ENCODE measurements around the gene GPC5. TPM values are rescaled to one million over a fixed set of nuclear protein-coding genes. Genes with fewer than 3 reads are reported as not detected.

Gene GPC5
- total RNA-seq, 2 experiments from 2014 or later, result 0.14 TPM; not detected in 1

DNA sequence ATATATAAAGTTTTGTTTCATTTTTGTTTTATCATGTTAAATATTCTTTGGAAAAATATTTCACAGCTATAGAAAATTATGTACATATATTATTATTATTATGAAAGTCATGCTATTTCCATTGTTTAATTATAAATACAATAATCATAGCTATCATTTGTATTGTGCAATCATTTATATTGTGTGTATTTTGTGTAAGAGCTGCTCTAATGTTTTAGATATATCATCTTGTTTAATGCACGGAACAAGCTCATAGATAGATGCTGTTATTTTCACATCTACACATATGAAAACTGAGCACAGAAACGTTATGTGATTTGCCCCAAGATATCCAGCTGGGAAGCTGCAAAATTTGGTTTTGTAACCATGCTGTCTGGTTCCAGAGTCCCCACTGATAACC is 111.6 kb downstream of the GPC5 start:
- POLR2A ChIA-PET, result no interaction called here
- Mint-ChIP-seq H3K9me3 (no peaks in the 10 kb centered on the region), H3K4me3 (no peak overlapping the region), H3K27me3 (peaks cover 2% of the 10 kb centered on the region), H3K36me3 (no peaks in the 10 kb centered on the region), H3K27ac (no peak overlapping the region), H3K4me1 (no peaks in the 10 kb centered on the region)
- no peak for ATAC-seq (ENCODE audit: low read depth)
- DNase-seq, result no peak

DNA sequence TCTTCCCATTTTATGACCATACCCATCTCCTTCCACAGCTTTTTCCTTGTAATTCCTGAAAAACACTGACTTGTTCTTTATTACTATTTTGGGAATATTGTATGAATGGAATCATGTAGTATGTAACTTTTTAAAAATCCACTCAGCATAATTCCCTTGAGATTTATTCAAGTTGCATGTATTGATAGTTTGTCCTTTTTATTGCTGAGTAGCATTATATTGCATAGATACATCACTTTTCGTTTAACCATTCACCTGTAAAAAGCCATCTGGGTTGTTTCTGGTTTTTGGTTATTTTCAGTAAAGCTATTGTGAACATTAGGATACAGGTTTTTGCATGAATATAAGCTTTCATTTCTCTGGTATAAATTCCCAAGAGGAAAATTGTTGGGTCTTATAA is 115.4 kb downstream of the GPC5 start:
- ATAC-seq (ENCODE audit: low read depth) (no peak), DNase-seq (no peak)
- Mint-ChIP-seq H3K36me3 (no peaks in the 10 kb centered on the region), H3K4me1 (no peaks in the 10 kb centered on the region), H3K27me3 (peaks cover 2% of the 10 kb centered on the region), H3K9me3 (no peaks in the 10 kb centered on the region), H3K27ac (no peak overlapping the region), H3K4me3 (no peak overlapping the region)
- POLR2A ChIA-PET, result no interaction called here

DNA sequence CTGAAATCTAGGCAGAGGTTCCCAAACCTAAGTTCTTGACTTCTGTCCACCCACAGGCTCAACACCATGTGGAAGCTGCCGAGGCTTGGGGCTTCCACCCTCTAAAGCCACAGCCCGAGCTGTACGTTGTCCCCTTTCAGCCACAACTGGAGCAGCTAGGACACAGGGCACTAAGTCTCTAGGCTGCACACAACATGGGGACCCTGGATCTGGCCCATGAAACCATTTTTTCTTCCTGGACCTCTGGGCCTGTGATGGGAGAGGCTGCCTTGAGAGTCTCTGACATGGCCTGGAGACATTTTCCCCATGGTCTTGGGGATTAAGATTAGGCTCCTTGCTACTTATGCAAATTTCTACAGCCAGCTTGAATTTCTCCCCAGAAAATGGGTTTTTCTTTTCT is 118.4 kb downstream of the GPC5 start:
- Mint-ChIP-seq H3K9me3 (no peaks in the 10 kb centered on the region), H3K4me3 (no peak overlapping the region), H3K4me1 (no peaks in the 10 kb centered on the region), H3K27me3 (peaks cover 4% of the 10 kb centered on the region), H3K36me3 (no peaks in the 10 kb centered on the region), H3K27ac (no peak overlapping the region)
- ATAC-seq (ENCODE audit: low read depth) (no peak), DNase-seq (no peak)
- POLR2A ChIA-PET, result no interaction called here

DNA sequence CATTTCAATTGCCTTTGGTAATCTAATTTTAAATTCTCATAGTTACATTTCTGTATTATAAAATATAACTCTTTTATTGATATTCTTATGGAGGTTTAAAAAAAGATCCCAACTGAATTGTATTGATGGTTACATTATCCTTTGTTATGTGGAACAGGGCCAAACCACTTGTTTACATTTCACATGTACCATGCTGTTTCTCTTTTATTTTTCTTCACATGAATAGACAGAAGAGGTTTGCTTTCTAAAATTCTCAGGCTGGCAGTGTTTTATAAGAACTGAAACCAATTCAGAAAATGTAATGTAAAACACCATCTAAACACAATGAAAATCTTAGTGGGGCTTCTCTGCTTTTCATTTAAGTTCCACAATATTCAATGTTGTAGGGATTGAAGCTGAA is 122.5 kb downstream of the GPC5 start:
- Mint-ChIP-seq H3K36me3 (no peaks in the 10 kb centered on the region), H3K27ac (no peak overlapping the region), H3K4me3 (no peak overlapping the region), H3K4me1 (no peaks in the 10 kb centered on the region), H3K27me3 (peaks cover 2% of the 10 kb centered on the region), H3K9me3 (no peaks in the 10 kb centered on the region)
- POLR2A ChIA-PET, result no interaction called here
- no peak for DNase-seq
- no peak for ATAC-seq (ENCODE audit: low read depth)

DNA sequence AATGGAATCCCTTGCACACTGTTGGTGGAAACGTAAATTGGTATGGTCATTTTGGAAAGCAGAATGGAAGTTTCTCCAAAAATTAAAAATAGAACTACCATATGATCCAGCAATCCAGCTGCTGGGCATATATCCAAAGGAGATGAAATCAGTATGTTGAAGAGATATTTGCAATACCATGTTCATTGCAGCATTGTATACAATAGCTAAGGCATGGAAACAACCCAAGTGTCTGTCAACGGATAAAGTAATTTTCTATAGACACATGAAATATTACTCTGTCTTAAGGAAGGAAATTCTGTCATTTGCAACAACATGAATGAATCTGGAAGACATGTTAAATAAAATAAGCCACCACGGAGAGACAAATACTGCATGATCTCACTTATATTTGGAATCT is 124.7 kb downstream of the GPC5 start:
- H3K9me3 Mint-ChIP-seq, result no peaks in the 10 kb centered on the region
- no peak overlapping the region for H3K4me3 Mint-ChIP-seq
- DNase-seq (no peak), ATAC-seq (ENCODE audit: low read depth) (no peak)
- no peaks in the 10 kb centered on the region for H3K36me3 Mint-ChIP-seq
- POLR2A ChIA-PET, result no interaction called here
- H3K27me3 Mint-ChIP-seq, result peaks cover 2% of the 10 kb centered on the region
- no peaks in the 10 kb centered on the region for H3K4me1 Mint-ChIP-seq
- no peak overlapping the region for H3K27ac Mint-ChIP-seq

DNA sequence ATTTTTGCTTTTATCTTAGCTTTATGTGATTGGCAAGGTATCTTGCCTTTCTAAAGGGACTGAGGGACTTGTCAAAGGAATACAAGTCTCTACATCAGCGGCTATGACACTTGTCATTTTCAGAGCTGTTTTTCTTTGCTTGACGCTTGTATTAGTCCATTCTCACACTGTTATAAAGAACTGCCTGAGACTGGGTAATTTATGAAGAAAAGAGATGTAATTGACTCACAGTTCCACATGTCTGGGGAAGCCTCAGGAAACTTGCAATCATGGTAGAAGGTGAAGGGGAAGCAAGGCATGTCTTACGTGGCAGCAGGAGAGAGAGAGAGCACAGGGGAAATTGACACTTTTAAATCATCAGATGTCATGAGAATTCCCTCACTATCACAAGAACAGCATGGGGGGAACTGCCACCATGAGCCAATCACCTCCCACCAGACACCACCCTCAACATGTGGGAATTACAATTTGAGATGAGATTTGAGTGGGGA is 128.2 kb downstream of the GPC5 start:
- no peaks in the 10 kb centered on the region for H3K9me3 Mint-ChIP-seq
- H3K4me3 Mint-ChIP-seq, result no peak overlapping the region
- H3K36me3 Mint-ChIP-seq, result no peaks in the 10 kb centered on the region
- no peak for ATAC-seq (ENCODE audit: low read depth)
- no peaks in the 10 kb centered on the region for H3K27me3 Mint-ChIP-seq
- DNase-seq, result no peak
- H3K4me1 Mint-ChIP-seq, result no peaks in the 10 kb centered on the region
- H3K27ac Mint-ChIP-seq, result no peak overlapping the region
- POLR2A ChIA-PET, result no interaction called here

DNA sequence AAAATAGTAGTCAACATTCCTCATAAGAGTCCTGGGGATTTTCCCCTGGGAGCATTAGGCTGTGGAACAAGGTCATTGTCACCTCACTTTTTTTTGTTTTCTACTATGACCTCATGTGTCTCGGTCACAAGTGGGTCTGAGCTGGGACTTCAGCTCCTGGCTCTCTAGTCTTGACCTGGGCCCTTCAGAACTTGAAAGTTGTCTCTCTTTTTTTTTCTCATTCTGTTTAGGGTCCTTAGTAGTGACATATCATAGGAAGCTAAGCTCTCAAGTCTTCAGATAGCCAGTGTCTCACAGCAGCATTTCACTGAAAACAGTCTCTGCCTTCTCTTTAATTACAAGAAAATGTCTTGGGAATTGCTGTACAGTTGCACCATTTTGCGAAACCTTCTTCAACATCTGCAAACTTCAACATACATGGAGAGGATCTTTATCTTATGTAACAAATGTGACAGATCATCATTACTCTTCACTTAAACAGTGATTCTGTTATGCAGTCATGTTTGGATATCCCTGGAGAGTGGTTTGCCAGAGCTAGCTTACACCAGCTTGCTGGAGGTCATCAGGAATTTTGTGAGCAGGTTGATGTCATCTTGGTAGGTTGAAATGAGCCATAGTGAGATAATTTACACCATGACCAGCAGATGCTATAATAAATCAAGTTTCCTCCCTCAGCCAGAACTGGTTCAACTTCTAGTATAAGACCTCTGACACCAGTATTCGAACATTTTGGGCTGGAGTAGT is 131.5 kb downstream of the GPC5 start:
- Mint-ChIP-seq H3K27me3 (no peaks in the 10 kb centered on the region), H3K36me3 (no peaks in the 10 kb centered on the region), H3K4me3 (no peak overlapping the region), H3K27ac (no peak overlapping the region), H3K9me3 (no peaks in the 10 kb centered on the region), H3K4me1 (no peaks in the 10 kb centered on the region)
- DNase-seq (no peak), ATAC-seq (ENCODE audit: low read depth) (no peak)
- POLR2A ChIA-PET, result no interaction called here

DNA sequence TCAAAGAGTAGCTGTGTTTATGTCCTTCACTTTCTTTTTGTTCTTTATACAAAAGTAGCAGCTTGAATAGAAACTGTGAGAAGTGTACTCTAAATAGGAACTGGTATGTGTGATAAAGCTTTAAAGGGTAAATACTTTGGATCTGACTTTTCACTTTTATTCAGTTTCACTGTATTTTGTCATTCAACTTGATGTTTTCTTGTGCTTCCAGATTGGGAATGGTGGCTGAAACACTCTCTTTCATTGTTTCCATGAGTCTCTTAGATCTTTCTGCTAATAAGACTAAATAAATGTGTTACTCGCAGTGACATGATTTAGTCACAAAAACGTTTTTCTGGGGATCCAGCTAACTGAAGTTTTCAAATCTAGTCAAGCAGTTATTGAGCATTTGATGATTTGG is 133.2 kb downstream of the GPC5 start:
- ATAC-seq (ENCODE audit: low read depth), result no peak
- no peaks in the 10 kb centered on the region for H3K36me3 Mint-ChIP-seq
- no peaks in the 10 kb centered on the region for H3K4me1 Mint-ChIP-seq
- no peaks in the 10 kb centered on the region for H3K27me3 Mint-ChIP-seq
- no peak overlapping the region for H3K4me3 Mint-ChIP-seq
- POLR2A ChIA-PET, result no interaction called here
- no peaks in the 10 kb centered on the region for H3K9me3 Mint-ChIP-seq
- H3K27ac Mint-ChIP-seq, result no peak overlapping the region
- no peak for DNase-seq

DNA sequence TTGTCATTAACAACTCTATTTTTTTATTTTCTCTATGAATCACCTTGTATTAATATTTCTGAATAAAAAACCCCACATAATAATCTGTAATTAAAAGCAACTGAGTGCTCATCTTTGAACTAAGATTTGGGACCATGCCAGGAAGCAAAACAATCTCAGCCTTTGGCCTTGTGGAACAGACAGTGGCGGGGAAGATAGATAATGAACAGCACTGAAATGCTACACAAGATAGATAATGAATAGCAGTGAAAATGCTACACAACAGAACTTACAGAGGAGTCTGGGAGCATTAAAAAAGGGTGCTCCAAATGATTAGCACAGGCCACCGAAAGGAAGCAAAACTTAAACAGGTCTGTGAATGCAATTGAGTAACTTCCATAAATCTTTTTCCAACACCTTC is 134.9 kb downstream of the GPC5 start:
- POLR2A ChIA-PET, result no interaction called here
- Mint-ChIP-seq H3K4me1 (no peaks in the 10 kb centered on the region), H3K4me3 (no peak overlapping the region), H3K9me3 (no peaks in the 10 kb centered on the region), H3K27me3 (no peaks in the 10 kb centered on the region), H3K36me3 (no peaks in the 10 kb centered on the region), H3K27ac (no peak overlapping the region)
- no peak for DNase-seq
- ATAC-seq (ENCODE audit: low read depth), result no peak

DNA sequence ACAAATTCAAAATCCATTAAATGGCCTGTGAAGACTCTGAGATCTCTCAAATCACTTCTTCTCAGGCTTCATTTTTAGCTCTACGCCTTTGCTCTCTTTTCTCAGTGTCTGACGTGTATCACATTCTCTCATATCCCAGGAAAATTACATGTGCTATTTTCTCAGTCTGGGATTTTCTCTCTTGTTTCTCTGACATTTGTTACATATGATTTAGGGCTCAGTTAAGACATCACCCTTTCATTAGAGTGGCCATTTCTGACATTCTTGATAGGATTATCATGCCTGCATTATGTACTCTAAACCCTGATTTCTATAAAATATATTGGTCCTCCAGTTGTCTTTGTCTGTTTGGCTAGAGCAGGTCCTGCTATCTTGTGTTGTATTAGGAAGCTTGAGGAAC is 136.6 kb downstream of the GPC5 start:
- Mint-ChIP-seq H3K4me3 (no peak overlapping the region), H3K4me1 (no peaks in the 10 kb centered on the region), H3K27me3 (no peaks in the 10 kb centered on the region), H3K27ac (no peak overlapping the region), H3K36me3 (no peaks in the 10 kb centered on the region), H3K9me3 (no peaks in the 10 kb centered on the region)
- POLR2A ChIA-PET, result no interaction called here
- ATAC-seq (ENCODE audit: low read depth) (no peak), DNase-seq (no peak)

DNA sequence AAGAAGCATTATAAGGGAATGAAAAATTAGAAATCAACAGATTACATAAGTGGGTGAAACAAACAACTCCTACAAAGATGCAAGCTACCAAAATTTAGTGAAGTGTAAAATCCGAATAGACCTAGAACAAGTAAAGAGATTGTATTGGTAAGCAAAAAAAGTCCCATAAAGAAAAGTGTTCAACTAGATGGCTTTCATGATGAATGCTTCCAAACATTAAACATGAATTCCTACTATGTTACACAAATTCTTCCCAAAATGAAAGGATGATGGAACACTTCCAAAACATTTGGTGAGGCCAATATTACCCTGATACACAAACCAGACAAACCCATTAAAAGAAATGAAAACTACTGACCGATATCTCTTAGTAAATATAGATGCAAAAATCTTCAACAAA is 139.0 kb downstream of the GPC5 start:
- ATAC-seq (ENCODE audit: low read depth), result no peak
- no peaks in the 10 kb centered on the region for H3K4me1 Mint-ChIP-seq

DNA sequence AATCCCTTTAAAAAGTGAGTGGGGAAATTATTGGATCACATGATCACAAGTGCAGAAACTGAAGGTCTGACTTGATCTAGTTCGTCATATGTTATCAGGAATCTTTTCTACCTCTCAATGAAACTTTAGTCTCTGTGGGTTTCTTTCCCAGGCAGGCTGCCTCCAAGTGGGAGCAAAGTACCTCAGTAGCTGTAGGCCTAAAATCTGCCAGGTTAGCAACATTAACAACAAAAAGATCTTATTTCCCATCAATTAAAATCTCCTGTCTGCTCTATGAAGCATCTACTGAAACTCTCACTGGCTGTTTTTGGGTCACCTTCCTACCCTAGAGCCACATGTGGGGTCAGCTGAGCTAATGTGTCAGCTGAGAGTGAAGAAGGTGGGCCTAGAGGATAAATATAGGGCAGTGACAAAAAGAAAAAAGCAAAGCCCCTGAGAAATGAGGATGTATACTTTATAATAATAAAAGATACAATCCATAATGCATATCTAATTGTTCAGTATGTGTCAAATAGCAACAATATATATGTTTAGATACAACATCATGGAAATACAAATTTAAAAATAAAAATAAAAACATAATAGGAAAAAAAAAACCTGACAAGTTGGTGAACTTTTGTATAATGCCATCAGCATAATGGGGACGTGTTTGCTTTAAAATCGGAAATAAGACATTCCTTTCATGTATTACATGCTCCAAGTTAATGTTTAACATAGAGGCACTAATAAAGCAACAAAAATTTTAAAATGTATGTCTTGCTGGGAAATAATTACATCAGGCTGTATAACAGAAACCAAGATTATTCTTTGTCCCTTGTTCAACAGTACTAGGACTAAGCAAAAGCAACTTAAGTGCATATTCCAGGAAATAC is 141.1 kb downstream of the GPC5 start:
- DNase-seq, result no peak
- H3K27me3 Mint-ChIP-seq, result no peaks in the 10 kb centered on the region
- no peak overlapping the region for H3K27ac Mint-ChIP-seq
- ATAC-seq (ENCODE audit: low read depth), result no peak
- no peaks in the 10 kb centered on the region for H3K36me3 Mint-ChIP-seq
- no peaks in the 10 kb centered on the region for H3K4me1 Mint-ChIP-seq
- H3K4me3 Mint-ChIP-seq, result no peak overlapping the region
- H3K9me3 Mint-ChIP-seq, result no peaks in the 10 kb centered on the region
- POLR2A ChIA-PET, result no interaction called here

More for the DNA sequence above, 139.0 kb downstream of the GPC5 start:
- Mint-ChIP-seq H3K4me3 (no peak overlapping the region), H3K27me3 (no peaks in the 10 kb centered on the region), H3K9me3 (no peaks in the 10 kb centered on the region), H3K36me3 (no peaks in the 10 kb centered on the region), H3K27ac (no peak overlapping the region)
- no peak for DNase-seq
- POLR2A ChIA-PET, result no interaction called here

DNA sequence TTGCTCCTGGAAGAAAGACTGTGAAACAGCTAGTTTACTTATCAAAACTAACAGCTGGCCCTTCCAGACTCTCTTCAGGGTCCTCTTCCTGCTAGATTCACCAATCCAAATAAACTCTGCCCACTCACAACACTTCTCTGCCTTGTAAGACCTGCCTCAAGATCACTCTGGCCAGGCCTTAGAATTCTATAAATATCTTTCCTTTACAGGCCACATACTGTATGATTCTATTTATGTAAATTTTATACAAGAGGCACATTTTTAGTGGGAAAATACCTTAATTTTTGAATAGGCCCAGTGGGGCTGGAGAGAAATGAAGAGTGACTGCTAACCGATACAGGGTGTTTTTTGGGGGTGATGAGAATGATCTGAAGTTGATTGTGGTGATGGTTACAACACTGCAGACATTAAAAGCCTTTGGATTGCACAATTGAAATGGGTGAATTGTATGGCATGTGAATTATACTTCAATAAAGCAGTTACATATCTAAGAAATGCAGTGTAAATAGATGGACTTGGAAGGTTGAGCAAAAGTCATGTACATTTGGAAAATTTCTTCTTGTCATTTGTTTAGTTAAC is 141.8 kb downstream of the GPC5 start:
- no peaks in the 10 kb centered on the region for H3K4me1 Mint-ChIP-seq
- POLR2A ChIA-PET, result no interaction called here
- H3K27ac Mint-ChIP-seq, result no peak overlapping the region
- ATAC-seq (ENCODE audit: low read depth) (no peak), DNase-seq (no peak)
- no peaks in the 10 kb centered on the region for H3K9me3 Mint-ChIP-seq
- H3K4me3 Mint-ChIP-seq, result no peak overlapping the region
- H3K36me3 Mint-ChIP-seq, result no peaks in the 10 kb centered on the region
- H3K27me3 Mint-ChIP-seq, result no peaks in the 10 kb centered on the region

DNA sequence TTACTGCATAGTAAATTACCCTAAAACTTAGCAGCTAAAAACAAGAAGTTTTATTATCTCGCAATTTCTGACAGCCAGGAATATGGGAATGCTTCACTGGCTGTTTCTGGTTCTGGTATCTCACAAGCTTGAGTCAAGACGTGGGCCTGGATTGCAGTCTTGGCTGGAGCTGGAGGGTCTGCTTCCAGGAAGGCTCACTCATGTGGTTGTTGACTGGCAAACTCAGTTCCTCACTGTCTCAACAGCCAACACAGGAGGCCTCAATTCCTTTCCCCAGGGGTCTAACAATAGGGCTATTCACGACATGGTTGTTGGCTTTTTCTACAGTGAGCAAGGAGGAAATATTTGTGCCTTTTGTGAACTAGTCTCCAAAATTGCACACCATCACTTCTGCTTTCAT is 146.3 kb downstream of the GPC5 start:
- ATAC-seq (ENCODE audit: low read depth) (no peak), DNase-seq (no peak)
- Mint-ChIP-seq H3K27ac (no peak overlapping the region), H3K4me3 (no peak overlapping the region), H3K4me1 (no peaks in the 10 kb centered on the region), H3K36me3 (no peaks in the 10 kb centered on the region), H3K27me3 (no peaks in the 10 kb centered on the region), H3K9me3 (no peaks in the 10 kb centered on the region)
- POLR2A ChIA-PET, result no interaction called here
